ENCODE results near the gene TMEM236.

DNA sequence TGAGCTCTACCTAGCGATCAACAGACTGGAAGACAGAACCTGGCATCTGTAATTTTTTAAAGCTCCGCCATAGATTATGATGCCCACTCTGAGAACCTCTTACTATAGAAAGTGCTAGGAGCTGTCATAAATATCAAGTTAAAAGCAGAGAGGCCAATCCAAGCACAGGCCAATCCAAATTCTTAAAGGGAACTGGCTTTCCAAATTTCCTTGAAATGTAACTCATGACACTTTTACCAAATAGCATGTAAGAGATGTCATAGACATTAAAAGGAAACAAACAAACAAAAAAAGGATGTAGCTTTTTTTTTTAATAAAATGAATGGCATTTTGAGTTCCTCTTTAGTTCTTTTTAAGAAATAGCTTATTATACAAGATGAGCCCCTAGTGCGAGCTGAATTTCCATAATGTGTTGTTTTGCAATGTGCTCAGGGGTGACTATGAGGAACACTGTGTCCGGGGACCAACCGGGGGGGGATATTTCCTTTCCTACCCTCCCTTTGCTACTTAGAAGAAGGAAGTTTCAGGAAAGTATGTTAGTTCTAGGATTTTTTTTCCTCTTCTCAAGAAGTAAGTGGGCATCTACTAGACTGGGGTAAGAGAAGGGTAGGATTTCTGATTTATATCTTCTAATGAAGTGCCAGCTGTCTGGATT is 33.4 kb downstream of the TMEM236 start:
- TF ChIP-seq POLR2AphosphoS5 (IDR thresholded peaks at IDR 0.05; ENCODE audit: low read depth, low read length) (no peak), SIN3A (IDR thresholded peaks at IDR 0.05; ENCODE audit: borderline replicate concordance, insufficient read depth, low read length) (no peak), TAF1 (IDR thresholded peaks at IDR 0.05; ENCODE audit: borderline replicate concordance, insufficient read depth, low read length) (no peak)
- TF ChIP-seq, protein P1, sequence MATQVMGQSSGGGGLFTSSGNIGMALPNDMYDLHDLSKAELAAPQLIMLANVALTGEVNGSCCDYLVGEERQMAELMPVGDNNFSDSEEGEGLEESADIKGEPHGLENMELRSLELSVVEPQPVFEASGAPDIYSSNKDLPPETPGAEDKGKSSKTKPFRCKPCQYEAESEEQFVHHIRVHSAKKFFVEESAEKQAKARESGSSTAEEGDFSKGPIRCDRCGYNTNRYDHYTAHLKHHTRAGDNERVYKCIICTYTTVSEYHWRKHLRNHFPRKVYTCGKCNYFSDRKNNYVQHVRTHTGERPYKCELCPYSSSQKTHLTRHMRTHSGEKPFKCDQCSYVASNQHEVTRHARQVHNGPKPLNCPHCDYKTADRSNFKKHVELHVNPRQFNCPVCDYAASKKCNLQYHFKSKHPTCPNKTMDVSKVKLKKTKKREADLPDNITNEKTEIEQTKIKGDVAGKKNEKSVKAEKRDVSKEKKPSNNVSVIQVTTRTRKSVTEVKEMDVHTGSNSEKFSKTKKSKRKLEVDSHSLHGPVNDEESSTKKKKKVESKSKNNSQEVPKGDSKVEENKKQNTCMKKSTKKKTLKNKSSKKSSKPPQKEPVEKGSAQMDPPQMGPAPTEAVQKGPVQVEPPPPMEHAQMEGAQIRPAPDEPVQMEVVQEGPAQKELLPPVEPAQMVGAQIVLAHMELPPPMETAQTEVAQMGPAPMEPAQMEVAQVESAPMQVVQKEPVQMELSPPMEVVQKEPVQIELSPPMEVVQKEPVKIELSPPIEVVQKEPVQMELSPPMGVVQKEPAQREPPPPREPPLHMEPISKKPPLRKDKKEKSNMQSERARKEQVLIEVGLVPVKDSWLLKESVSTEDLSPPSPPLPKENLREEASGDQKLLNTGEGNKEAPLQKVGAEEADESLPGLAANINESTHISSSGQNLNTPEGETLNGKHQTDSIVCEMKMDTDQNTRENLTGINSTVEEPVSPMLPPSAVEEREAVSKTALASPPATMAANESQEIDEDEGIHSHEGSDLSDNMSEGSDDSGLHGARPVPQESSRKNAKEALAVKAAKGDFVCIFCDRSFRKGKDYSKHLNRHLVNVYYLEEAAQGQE (IDR thresholded peaks at IDR 0.05; ENCODE audit: insufficient read depth in 1 of 2, low read depth in 2 of 2, low read length in 2 of 2), result no peak

Measured in PFSK-1 (cell line).